ENCODE data around the gene SH3PXD2A.
"Not testable (repeated sequence)": the region's sequence is repeated elsewhere in the genome, so short reads cannot be mapped to it uniquely, and the experiment has no call there.

SH3PXD2A gene

DNA sequence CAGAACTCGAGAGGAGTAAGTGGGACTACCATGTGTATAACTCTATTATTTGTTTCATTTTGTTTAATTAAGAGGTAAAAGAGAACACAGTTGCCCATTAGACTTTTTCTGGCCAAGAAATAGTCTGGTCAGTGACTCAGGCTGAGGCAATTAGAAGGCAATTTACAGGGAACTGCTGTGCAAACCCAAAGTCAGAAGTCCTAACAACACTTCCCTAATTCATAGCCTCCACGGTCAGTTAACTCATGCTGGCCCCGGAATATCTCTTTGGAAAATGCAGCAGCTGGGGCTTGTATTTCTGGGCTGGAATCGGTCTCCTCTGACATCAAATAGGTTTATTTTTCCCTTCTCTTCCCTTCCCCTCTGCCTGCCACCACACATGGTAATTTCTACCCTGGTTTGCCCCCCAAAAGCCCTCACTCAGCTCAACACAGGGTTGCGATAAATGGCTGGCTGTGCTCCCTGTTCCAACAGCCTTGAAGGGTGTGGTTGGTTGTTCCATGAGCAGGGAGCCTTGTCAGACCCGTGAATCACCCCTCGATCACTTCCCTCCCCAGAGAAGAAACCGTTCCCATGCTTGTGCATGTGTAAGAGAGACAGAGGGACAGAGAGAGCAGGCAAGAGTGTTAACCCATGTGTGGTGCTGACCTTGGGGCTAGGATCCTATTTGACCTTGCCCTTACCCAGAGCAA, 5.3 kb downstream of the SH3PXD2A start:
- no peak for DNase-seq

- no peak for DNase-seq
These were observed 6.0 kb downstream of the SH3PXD2A start for GRCh38 chr10:103849212-103849877.

- no peak for DNase-seq
These were observed 7.4 kb downstream of the SH3PXD2A start for GRCh38 chr10:103847909-103848468.

DNA sequence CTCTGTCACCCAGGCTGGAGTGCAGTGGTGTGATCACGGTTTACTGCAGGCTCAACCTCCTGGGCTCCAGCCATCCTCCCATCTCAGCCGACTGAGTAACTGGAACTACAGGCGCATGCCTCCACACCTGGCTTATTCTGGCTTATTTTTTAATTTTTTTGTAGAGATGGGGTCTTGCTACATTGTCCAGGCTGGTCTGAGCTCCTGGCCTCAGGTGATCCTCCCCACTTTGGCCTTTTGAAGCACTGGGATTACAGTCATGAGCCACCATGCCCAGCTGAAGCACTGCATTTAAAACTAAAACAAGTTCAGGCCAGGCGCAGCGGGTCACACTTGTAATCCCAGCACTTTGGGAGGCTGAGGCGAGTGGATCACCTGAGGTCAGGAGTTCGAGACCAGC, 8.0 kb downstream of the SH3PXD2A start:
- no peak for DNase-seq

DNA sequence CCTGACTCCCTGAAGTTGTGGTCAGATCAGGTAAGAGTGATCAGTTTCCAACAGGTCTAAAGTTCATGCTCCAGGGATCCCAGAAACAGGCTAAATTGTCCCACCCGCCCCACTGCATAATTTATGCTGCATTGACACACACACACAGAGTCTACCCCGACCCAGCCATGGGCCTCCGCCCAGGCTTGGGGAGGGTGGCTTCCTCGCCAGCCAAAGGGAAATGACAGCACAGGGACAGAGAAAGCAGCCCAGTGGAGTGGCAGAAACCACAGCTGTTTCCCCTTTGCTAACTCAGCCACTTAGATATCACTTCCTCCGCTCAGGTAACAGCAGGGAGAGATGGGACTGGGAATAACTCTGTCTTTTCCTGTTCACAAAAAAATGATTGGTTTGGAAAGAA, 9.4 kb downstream of the SH3PXD2A start:
- peak; percentile 38 for DNase-seq

DNA sequence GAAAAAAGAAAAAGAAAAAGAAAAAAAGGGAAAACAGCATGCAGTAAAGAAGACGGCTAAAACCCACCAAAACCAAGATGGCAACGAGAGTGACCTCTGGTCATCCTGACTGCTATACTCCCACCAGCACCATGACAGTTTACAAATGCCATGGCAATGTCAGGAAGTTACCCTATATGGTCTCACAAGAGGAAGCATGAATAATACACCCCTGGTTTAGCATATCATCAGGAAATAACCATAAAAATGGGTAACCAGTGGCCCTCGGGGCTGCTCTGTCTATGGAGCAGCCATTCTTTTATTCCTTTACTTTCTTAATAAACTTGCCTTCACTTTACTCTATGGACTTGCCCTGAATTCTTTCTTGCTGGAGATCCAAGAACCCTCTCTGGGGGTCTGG, 10.0 kb downstream of the SH3PXD2A start:
- not testable (repeated sequence) for DNase-seq

DNA sequence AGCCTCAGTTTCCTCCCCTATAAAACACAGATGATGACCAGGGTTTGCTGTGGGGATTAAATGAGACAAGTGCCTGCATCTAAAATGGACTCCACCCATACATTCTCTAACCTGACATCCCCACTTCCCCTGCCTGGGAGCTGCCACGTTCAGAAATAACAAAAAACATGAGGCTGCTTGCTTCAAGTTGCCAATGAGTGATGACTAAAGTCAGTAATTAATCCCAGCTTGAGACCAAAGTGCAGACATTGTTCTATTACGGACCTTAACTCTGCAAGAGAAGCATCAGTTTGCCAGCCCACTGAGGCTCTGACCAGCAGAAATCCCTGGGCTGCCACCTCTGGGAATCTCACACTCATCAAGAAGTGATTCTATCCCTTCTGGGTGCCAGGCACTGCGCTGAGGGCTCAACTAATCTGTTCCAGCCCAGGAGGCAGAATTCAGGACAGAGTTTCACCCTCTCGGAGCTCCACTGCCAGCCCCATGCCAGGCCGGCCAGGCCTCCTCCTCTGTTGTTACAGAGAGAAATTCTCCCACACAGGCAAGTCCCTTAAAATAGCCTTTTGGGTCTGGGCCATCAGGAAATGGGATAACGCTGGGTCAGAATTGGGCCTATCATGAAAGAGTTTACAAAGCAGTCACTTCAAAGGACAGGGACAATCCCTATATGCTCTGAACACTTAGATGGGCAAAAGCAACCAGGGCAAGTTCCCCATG, 11.4 kb downstream of the SH3PXD2A start:
- no peak for DNase-seq

GRCh38 chr10:103843045-103843444, 12.3 kb downstream of the SH3PXD2A start:
- DNase-seq, result no peak

- no peak for DNase-seq
These were observed 12.8 kb downstream of the SH3PXD2A start for GRCh38 chr10:103842605-103843004.

DNA sequence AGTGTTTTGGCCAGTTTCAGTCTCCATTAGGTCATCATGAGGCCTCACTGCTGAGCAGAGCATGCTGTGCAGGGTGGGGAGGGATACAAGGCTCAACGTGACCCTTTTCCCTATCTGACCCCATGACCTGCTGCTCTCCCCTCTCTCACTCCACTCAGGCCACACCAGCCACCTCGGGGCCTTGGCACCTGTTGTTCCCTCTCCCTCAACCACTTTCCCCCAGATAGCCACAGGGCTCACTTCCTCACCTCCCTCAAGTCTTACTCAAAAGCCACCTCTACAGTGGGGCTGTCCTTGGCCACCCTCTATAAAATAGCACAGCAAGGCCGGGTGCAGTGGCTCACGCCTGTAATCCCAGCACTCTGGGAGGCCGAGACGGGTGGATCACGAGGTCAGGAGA, 13.9 kb downstream of the SH3PXD2A start:
- no peak for DNase-seq

GRCh38 chr10:103840740-103841070, 14.7 kb downstream of the SH3PXD2A start:
- DNase-seq, result no peak

GRCh38 chr10:103839872-103840739, 15.3 kb downstream of the SH3PXD2A start:
- DNase-seq, result no peak

- DNase-seq, result no peak
These were observed 15.9 kb downstream of the SH3PXD2A start for GRCh38 chr10:103839519-103839871.

DNA sequence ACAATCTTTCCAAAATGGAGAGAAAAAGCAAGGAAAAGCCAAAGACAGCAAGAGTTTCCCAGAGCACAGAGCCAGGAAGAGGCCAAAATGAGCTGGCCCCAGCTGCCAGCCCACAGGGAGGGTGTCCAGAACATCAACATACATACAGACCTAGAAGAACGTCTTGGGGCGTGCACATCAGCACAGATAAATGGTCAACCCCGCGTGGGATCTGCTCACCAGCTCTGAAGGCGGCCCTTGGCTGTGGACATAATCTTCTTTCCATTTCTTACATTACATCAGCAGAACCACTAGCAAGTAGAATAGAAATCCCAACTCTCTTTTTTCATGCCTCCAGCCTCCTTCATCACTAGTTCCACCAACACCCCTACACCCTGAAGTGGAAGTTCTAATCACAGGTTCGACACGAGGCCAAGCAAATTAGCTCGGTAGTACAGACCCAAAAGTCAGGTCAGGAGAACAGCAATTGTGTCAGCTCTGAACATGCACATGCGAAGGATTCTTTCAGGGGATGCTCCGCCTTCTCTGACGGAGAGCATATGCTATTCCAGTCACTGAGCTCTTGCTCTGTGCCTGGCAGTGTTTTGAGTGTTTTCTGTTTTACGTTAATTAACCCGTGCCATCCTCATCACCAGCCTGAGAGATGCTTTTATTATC, 16.4 kb downstream of the SH3PXD2A start:
- no peak for DNase-seq

DNA sequence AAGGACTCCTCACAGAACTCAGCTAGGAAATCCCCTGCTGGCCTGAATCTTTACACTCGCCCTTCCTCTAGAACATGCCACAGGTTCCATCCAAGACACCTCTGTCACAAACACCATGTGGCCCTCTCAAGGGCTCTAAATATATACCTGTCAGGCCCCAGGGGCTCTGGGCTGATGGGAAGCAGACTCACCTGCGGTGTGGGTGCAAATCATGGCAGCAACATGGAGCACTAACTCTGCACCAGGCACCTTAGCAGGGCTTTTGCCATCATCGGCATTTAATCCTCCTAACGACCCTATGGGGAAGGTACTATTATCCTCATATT, 17.3 kb downstream of the SH3PXD2A start:
- DNase-seq, result no peak

DNA sequence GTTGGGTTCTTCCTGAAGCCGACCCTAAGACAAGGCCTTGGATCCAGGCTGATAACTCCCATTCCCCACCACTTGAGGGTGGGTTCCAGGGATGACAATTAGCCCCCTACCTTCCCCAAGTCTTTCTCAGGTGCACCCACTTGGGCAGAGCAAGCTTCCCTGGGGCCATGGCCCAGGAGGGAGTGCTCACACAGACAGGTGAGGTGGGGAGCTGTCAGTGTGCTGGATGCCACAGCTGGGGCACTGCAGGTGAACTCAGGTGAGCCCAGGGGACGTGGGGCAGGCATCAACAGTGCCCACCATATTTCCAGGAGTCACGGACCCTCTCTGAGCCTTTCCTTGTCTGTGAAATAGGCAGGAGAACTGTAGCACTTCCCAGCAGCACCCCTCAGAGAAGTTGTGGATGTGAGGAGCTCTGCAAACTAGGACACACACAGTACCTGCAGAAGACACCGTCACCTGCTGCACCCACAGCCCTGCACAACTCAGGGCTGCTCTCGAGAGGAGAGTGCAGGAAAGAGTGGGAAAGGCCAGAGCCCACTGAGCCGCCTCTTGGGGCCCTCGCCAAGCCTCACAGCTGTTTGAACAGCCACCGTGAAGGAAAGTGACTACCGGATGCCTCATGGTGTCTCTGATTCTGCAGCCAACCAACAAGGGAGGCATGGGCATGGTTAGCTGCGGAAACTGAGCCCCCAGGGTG, 17.9 kb downstream of the SH3PXD2A start:
- no peak for DNase-seq

DNA sequence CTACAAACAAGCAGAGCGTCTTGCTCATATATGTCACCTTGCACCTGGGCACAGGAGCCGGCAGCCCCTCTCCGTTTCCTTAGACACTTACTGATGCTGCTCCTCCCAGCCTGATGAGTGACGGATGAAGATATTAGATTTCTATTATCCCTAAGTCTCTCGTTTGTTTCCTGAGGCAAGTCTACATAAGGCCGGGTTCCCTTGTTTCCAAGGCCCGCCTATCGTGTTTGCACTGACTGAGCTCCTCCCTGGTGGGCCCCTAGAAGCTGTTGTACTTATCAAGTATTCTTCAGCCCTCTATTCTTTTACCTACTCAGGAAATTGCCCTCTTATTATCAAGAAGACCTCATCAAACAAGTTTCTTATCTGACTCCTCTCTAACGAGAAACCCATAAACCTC, 18.5 kb downstream of the SH3PXD2A start:
- DNase-seq, result no peak

- no peak for DNase-seq
These were observed 19.1 kb downstream of the SH3PXD2A start for GRCh38 chr10:103836273-103836672.

GRCh38 chr10:103835096-103836050, 20.0 kb downstream of the SH3PXD2A start:
- DNase-seq, result no peak

DNA sequence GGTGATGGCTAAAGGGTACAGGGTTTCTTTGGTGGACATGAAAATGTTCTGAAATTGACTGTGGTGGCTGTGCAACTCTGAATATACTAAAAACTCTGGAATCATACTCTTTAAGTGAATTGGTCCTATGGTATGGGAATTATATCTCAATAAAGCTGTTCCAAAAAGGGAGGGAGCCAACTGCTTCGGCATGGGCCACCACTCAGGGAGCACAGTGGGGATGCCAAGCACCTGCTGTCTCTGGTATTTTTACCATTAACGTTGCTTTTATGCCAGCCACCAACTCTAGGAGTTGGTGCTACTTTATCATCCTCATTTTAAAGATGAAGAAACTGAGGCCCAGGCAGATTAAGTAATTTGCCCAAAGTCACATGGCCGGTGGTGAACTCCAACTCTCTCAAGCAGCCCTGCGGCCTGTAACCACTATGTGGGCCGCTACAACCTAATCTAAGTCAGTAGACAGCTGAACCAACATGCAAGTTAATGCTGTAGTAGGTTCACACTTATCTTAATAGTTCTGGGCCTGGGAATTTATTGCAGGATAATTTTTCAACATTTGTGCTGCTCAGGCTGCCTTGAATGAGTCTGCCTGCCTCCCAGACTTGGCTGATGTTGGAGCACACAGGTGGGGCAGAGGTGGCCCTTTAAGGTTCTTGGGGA, 20.8 kb downstream of the SH3PXD2A start:
- DNase-seq, result no peak

Data from CD4-positive, alpha-beta T cell treated with Interleukin-4 for 4 hours (primary cell).